Stimulated activated CD4-positive, alpha-beta T cell treated with anti-CD3 and anti-CD28 coated beads, Interleukin-1b, Interleukin-23, amount 100 ng/mL, for 24 hours (primary cell): ENCODE measurements around the gene FILIP1L.

Experiments
- DNase-seq, 4 experiments: peaks; one replicate each; pipeline ENCODE4 v3.0.0-alpha.2; 2020; ENCODE audit warnings: low read depth in 4 of 4, low spot score in 1 of 4

FILIP1L gene

DNA sequence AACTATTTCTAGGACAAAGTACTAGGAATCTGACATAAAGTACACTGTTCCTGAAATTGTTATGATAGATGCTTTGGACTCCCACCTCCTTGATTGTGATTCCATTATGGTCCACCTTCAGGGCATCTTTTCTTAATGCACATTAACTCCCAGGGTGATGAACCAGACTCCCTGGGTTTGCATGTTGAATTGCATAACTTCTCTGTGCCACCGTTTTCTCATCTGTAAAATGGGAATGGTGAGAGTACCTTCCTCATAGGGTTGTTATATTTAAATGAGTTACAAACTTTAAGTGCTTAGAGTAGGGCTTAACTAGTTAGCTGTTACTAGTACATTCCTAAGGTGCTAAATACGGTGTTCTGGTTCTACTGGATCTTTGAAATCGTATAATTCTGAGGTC, 214.7 kb downstream of the FILIP1L start:
- no peak for DNase-seq

DNA sequence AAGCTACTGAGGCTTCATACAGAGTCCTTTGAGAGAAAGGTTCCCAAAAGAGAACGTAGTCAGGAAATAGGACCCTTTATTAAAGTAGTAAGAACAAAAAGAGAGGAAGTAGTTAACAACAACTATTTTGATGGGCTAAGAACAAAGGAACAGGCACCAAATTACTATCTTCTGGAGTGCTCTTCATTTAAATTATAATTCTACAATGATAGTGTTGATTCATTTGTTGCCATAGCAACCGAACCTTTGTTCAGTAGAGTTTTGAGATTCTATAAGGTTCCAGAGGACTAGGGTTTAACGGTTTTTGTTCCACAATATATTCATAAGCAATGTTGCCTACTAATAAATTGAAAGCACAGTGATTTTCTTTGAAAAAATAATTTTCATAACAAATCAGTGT, 217.8 kb downstream of the FILIP1L start:
- no peak for DNase-seq

DNA sequence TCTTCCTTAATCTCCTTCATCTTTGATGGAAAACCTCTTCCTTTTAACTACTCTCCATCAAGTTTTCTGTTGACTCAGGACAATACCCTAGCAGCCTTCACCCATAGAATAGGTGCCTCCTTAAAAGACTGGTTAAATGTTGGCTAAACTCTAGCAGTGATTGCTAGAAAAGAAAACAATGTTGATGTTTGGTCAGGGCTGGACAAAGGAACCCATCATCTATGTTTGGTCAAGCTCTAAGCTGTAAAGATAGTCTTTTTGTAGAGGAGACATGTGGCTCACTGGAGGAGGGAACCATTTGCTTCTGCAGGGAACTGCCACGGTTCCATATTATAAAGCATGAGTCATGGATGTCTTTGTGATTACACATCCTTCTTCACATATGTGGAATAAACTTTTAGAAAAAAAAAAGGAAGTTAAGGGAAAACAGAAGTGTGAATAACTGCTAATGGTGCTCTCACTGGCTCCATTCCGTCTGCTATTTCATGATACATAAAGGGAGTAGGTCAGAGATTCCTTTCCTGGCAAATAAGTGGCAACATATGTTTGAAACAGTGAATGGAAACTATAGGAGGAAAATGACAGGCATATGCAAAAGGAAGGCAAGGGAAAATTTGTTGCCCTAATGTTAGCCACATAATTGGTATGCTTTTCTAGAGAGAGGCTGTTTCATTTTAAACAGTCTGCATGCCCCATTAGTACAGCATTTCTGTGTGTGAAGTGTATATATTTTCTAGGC, 218.4 kb downstream of the FILIP1L start:
- no peak for DNase-seq

DNA sequence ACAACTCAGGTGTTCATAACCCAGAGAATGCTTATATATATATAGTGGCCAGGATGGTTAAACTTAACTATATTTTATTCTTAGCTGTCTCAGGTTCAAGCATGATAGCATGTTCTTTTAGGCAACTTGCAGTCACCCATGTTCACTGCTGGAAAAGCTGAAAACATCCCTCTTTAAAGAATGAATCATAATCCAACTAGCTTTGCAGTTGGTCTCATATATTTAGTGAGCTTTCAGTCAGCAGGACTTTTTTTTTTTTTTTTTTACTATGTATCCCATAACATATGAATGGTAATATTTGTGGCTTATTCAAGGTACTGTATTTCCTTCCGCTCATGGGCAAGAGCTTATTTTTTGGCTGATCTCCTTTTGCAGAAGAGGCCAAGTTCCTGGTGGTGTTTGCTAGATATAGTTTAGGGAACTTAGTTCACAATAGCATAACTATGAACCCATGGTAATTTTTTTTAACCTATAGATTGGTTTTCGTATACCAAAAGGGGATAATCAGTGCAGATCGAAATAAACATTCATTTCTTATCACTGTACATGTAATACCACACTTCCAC, 219.1 kb downstream of the FILIP1L start:
- DNase-seq, result no peak

DNA sequence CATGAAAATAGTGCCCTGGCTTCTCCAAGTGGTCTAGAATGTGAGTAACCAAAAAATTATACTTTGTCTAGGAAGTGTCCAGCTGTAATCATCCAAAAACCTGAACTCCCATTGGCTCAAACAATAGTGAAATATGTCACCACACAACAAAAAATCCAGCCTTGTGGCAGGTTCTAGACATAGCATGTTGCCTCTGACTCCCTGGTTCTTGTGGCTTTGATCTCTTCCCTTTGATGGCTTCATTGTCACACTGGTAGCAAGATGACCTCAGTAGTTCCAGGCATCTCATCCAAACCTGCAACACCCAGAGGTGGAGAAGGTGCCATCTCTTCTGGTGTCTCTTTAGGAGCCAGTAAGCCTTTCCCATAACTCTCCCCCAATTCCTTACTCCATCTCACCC, 222.0 kb downstream of the FILIP1L start:
- no peak for DNase-seq

DNA sequence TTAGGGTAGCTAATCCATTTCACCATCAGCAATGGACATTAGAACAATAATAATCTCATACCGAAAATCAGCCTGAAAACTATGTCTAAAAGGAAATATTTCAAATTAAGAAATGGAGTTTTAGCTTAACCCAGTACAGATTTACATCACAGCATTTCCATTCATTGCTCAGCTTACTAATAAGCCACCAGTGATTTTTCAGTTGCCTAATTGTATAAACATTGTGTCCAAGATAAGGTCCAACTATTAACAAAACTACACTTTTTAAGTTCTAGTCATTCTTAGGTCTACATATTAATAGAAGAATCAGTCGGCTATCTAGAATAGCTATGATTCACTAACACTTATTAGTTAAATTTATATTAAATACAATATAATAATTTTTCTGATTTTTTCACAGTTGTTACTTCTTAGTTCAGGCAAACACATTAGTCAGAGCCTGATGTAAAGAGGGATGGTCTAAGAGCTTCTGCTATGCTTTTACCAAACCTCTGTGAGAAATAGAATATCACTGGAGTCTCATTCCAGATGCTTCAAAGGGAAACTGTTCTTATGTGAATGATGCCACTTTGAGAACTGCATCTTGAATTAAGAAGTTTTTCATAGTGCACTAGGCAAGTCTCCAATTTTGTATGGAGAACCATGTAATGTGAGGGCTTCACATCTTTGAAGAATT, 222.6 kb downstream of the FILIP1L start:
- DNase-seq, result no peak

DNA sequence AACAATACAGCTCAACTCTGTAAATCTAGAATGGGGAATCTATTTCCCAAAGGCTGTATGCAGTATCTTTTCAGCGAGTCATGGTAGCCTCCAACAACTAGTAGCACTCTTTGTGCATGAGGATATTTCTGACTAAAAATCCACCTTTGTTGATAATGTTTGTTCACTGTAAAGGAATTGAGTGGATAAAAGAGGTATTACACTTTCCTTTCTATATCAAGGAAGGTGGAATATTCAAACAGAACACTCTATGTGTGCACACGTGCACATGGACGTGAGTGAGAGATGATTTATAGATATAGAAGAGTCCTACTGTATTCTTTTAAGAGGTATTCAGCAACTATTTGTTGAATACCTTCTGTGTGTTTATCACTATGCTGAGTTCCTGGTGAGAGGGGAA, 228.4 kb downstream of the FILIP1L start:
- DNase-seq, result no peak

DNA sequence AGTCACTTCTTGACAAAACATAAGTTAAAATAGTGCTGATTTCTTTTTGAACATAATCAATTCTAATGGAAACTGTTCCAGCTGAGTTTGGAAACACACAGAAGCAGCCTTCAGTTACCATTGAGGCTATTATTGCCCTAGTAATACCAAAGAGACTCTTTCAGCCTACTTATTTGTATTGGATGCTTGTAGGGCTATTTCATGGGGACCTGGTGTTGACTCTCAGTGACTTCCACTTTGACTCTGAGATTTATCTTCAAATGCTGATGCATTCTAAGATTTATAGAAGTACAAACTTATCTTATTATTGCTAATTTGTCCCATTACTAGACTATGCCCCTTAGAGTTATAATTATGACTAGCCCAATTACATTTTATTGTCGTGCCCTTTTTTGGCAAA, 229.2 kb downstream of the FILIP1L start:
- DNase-seq, result no peak

DNA sequence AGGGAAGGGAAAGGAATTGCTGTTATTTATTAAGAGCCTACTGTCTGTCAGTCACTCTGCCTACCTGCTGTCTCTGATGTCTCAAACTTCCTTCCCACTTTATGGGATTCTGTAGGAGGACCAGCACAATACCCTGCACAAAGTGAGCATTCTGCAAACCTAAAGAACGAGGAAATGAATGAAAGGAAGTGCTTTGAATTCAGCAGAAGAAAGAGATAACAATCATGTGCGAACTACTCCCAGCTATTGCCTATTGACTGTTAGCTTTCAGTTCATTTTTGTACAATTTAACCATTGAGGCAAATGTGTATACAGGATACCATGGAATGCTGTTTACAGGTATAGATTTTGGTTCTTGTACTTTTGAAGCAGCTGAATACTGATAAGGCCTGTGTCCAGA, 229.8 kb downstream of the FILIP1L start:
- DNase-seq, result no peak

DNA sequence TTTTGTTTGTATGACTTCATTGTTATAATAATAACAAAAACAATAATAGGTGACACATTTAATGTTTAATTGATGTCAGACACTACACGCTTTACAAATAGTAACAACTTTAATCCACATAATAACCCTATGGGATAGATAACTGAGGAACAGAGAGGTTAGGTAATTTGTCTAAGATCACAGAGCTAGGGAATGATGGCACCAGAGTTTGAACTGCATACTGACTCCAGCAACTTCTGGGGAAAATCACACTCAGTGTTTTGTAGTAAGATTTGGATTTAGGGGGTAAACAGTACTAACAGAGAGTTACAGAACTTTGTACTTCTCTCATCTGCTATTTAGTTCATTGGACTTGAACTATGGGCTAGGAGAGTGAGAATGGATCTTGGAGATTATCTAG, 230.6 kb downstream of the FILIP1L start:
- DNase-seq, result no peak

DNA sequence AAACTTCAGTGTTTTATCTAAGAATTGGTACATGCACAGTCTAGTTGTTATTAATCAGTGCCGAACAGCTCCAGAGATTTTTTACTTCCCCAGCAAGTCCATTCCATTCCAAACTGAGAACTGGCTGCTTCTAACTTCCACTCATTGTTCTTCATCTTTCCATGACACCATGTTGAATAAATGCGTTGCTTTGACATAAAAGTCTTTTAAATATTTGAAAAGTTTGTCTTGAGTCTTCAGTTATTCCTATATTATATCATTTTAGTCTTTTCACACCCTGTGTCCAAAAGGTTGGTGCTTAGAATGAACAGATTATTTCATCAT, 231.2 kb downstream of the FILIP1L start:
- DNase-seq, result no peak

DNA sequence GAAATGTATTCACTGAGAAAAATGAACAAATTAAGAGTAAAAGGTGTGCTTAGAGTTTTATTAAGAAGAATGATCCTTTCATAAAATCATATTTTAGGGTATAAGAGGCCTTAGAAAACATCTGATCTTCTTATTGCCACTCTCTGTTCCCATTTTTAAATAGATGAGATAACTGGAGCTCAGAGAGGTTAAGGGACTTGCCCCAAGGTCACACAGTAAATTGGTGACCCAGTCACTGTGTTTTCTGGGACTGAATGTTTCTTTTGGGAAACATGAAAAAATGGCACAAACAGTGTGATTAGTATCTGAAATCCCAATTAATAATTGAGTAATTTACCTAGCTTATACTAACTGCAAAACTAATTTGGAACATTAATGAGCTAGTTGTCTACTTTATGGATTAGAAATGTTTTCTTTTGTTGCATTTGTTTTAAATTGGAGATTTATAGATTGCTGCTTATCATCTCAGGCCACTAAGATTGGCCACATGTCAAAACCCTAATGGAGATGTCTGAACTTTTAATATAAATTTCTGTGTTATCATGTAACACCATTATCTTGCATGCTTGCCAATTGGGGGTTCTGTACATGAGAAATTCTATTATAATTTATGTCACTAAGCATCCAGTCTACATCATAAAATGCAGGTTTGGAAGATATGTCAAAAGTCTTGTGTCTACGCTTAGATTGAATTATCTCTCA, 231.7 kb downstream of the FILIP1L start:
- no peak for DNase-seq

DNA sequence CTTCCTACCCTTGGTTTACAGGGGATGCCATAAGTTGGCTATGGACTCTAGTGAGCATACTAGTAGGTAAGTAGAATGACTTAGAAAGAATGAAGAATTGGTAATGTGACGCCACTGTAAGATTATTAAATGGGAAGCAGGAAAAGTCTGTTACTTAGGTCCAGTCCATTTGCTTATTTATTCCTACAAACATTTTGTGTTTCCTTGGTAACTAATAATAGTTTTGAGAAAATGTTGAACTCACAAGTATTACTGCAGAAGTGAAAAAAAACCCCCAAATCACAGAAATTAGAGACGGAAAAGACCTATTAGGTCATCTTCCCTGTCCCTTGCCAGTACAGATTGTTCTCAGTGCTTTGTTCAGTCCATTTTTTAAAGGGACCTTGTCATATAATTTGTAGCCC, 233.2 kb downstream of the FILIP1L start:
- DNase-seq, result no peak

DNA sequence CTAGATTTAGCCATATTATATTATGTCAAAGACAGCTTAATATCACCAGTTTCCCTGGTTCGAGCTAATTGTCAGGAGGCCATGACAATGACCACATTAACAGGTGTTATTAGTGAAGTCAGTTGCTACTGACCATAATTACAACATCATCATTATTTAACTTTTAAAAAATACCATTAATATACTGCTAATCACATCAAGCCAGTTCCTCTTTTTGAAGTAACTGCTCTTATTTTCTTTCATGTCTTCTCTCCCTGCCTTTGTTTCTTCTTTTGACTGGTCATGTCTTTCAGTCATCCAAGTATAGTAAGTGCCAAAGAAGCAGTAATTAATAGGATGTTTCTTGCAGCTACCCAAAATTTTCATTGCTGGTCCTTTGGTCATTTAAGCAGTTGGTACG, 235.0 kb downstream of the FILIP1L start:
- no peak for DNase-seq

DNA sequence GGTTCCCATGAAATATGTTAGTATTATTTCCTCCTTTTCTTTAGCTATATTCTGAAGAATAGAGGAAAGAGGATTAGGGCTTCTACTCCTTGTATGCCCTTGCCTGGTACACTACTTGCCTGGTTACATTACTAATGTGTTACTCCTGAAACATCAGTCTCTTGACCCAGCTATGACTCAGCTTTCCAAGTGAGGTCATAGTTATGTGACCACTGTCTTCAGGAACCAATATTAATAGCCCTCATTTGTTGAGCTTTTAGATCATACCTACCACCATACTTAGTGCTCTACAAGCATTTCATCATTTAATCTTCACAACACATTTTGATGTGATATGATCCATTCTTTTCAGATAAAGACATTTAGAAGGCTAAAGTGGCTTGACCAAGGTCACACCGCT, 236.3 kb downstream of the FILIP1L start:
- DNase-seq, result no peak

DNA sequence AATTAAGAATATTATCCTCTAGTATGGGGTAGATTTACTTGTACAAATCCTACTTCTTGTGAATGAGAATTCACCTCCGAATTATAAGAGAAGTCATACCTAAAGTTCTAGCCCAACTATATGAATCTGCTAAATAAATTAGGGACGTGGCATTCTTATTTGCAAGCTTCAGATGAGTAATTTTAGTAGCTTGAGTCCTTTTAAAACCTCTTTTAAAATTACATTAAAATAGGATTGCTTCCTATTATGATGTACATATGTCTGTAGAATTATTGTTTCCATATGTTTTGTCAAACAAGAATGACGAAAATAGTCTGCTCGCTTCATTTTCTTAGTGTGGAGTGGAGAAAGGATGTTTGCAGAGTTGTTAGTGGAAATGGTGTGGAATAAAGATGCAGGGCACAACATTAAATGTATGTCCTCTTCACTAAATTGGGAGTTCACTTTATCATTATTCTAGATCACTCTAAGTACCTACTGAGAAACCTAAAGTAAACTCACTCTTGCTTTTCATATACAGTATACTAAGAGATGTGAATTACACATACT, 237.2 kb downstream of the FILIP1L start:
- DNase-seq, result no peak

DNA sequence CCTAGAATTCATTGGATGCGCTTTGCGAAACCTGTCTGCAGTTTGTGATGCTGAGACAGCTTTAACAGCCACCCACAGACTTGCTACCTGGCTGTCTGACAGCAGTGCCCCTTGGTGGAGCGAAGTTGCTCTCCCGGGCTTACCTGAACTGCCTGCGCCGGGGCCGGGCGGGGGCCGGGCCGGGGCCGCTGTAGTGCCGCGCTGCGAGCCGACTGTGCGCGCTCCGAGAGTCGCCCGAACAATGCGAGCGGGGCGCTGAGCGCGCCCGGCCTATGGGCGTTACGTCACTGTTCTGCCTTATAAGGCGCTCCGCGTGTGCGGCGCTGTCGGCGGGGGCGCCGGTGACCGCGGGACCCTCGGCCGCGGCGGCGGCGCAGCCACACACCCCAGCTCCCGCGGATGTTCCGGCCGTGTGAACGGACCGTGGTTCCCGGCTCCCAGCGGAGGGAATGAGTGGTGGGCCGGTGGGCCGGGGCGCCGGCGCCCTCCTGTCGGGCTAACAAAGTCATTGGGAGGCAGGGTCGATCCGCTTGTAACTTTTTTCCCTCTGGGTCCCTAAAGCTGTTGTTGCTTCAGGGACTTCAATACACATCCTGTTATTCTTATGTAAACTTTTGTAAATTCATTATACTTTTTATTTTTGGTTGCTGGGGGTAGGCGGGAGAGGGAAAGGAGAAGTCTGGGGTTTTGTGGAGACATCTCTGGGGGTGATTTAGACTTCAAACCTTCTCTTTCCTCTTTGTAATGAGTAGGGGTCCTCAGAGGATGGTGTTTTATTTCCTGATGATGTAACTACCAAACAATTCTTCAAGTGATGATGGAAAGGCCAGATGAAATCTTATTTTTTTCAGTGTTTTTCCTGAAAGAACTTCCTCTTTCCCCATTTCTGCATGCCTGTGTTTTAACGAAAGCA, 238.1 kb downstream of the FILIP1L start:
- DNase-seq, result peak; percentile 6 to 50 (median 38)

DNA sequence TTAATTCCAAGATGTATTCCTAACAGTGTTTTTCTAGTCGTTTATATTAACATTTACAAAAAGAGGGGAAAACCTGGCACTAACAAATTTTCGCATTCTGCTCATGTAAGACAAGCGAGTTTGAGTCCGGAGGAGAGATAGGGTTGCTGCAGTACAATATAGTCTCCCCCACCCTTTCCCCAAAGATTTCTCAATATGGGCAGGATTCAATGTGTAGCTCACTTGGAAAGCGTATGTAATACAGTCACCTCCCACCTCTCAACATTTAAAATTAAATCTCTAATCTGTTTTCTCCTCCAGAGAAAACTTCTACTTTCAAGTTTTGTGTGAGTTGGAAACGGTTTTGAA, 238.7 kb downstream of the FILIP1L start:
- no peak for DNase-seq

DNA sequence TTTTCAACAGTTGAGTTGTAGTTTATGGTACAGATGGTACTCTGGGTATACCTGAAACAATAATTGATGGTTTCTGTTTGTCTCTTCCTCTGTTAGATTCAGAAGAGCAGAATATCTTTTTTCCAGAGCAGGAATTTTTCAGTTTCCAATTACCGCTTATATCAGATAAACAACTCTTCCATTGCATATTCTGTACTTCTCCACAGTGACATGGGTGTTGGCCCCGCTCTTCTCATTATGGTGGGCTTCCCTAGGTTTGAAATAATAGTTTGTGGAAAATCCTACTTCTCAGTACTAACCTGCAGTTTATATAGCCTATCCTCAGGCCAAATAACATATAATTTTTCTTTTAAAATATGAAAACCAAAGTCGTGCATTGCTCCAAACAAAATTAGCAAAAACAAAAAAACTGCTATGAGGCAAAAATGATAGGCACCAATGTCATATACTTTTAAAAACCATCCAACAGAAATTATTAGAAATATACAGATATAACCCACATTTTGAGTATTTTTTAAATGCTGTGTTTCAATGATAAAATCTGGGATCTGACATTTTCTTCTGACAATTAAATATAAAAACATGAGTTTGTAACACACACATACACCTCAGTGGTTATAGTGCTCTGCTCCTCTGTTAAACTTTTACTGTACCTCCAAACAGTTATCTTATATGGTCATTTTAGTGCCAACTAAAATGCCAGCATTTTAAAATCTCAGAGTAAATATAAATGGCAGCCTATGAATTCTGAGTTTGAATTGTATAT, 239.9 kb downstream of the FILIP1L start:
- no peak for DNase-seq
